Skeletal muscle cell (primary cell): ENCODE results near the gene RARB.
A peak's percentile ranks its signal among the peaks of the same experiment; 100 is the strongest.

ENCODE experiments used
- DNase-seq: peaks from one replicate; pipeline ENCODE4 v3.0.0-alpha.2; 2010; ENCODE audit warnings: low read depth
- H3K4me3 ChIP-seq: 2 replicates; pipeline ENCODE4 v1.5.1; 2011; ENCODE audit warnings: low read depth, mild to moderate bottlenecking, control low read depth, low read length, moderate library complexity

RARB gene

GRCh38 chr3:25532431-25533162, 104.5 kb downstream of the RARB start:
- no peak for DNase-seq
- H3K4me3 ChIP-seq, result no peak overlapping the region

- DNase-seq, result no peak
- no peak overlapping the region for H3K4me3 ChIP-seq
Observed at GRCh38 chr3:25533399-25533798, 105.3 kb downstream of the RARB start.

GRCh38 chr3:25534007-25534406, 105.9 kb downstream of the RARB start:
- H3K4me3 ChIP-seq, result no peak overlapping the region
- no peak for DNase-seq

GRCh38 chr3:25536521-25537391, 108.7 kb downstream of the RARB start:
- no peak overlapping the region for H3K4me3 ChIP-seq
- DNase-seq, result peak; percentile 70

GRCh38 chr3:25537516-25537915, 109.5 kb downstream of the RARB start:
- H3K4me3 ChIP-seq, result no peak overlapping the region
- DNase-seq, result no peak

- H3K4me3 ChIP-seq, result no peak overlapping the region
- DNase-seq, result no peak
Observed at GRCh38 chr3:25540273-25540672, 112.2 kb downstream of the RARB start.

- peak; percentile 24 for DNase-seq
- no peak overlapping the region for H3K4me3 ChIP-seq
Observed at GRCh38 chr3:25542492-25543039, 114.5 kb downstream of the RARB start.

GRCh38 chr3:25547103-25547502, 119.0 kb downstream of the RARB start:
- no peak for DNase-seq
- H3K4me3 ChIP-seq, result no peak overlapping the region

- DNase-seq, result peak; percentile 39
Observed at GRCh38 chr3:25547943-25548674, 120.0 kb downstream of the RARB start.

GRCh38 chr3:25548836-25549235, 120.8 kb downstream of the RARB start:
- H3K4me3 ChIP-seq, result no peak overlapping the region
- DNase-seq, result no peak

More at GRCh38 chr3:25547943-25548674, 120.0 kb downstream of the RARB start:
- no peak overlapping the region for H3K4me3 ChIP-seq

- DNase-seq, result no peak
- no peak overlapping the region for H3K4me3 ChIP-seq
Observed at GRCh38 chr3:25552251-25552650, 124.2 kb downstream of the RARB start.

- DNase-seq, result no peak
- no peak overlapping the region for H3K4me3 ChIP-seq
Observed at GRCh38 chr3:25554376-25554775, 126.3 kb downstream of the RARB start.

GRCh38 chr3:25555695-25556437, 127.8 kb downstream of the RARB start:
- DNase-seq, result no peak
- H3K4me3 ChIP-seq, result no peak overlapping the region

- no peak for DNase-seq
- no peak overlapping the region for H3K4me3 ChIP-seq
Observed at GRCh38 chr3:25556447-25556846, 128.4 kb downstream of the RARB start.

- no peak overlapping the region for H3K4me3 ChIP-seq
- no peak for DNase-seq
Observed at GRCh38 chr3:25557694-25558093, 129.6 kb downstream of the RARB start.

GRCh38 chr3:25558121-25558520, 130.1 kb downstream of the RARB start:
- H3K4me3 ChIP-seq, result no peak overlapping the region
- no peak for DNase-seq

- H3K4me3 ChIP-seq, result no peak overlapping the region
- no peak for DNase-seq
Observed at GRCh38 chr3:25558796-25559195, 130.7 kb downstream of the RARB start.

- H3K4me3 ChIP-seq, result no peak overlapping the region
- DNase-seq, result no peak
Observed at GRCh38 chr3:25563601-25564000, 135.5 kb downstream of the RARB start.

GRCh38 chr3:25564075-25564474, 136.0 kb downstream of the RARB start:
- no peak overlapping the region for H3K4me3 ChIP-seq
- no peak for DNase-seq
